ENCODE measurements around the gene LEPR.

Gene LEPR

DNA sequence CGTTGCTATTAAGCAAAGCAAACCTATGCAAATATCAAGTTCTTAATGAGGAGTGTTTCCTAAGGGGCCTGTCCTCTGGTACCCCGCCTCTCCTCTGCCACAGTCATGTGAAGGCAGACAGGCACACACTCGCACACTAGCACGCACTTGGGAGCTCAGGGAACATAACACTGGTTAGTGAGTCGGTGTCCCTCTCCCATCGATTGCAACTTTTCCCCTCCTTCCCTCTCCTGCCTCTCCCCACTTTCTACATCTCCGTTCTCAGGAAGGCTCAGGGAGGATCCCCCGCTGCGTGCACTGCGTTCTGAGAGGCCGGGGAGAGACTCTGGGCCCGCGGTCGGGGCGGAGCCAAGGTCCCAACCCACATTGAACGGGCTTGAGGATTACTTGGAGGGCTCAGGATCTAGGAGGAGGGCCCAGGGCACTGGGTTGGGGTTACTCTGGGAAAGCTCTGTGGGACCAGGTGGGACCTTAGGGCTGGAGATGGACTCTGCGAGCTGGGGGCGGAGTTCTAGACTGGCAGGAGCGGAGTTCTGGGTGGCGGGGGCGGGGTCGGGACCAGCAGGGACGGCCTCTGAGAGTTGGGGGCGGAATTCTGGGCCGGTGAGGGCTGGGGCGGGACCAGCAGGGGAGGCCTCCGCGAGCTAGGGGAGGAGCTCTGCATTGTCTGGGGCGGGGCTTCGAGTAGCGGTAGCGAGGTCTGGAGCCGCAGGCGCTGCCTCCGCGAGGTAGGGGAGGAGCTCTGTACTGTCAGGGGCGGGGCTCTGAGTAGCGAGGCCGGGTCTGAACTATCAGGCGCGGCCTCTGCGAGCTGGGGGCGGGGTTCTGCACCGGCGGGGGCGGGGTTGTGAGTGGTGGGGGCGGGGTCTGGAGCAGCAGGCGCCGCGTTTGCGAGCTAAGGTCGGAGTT lies 533 bp upstream of the LEPR start:
- peak; percentile 94 for DNase-seq (ENCODE audit: extremely low read depth, insufficient read length)
- Histone ChIP-seq H3K4me3 (replicated peaks; ENCODE audit: low read depth, low read length) (peak overlapping the region; percentile 59), H3K27me3 (replicated peaks; ENCODE audit: control insufficient read depth, insufficient read depth, low read length) (no peaks in the 10 kb centered on the region), H3K36me3 (ENCODE audit: control insufficient read depth, insufficient read depth, low read length) (no peaks in the 10 kb centered on the region; the same call in 1 of the 2 replicates)
- TF ChIP-seq, protein P1, sequence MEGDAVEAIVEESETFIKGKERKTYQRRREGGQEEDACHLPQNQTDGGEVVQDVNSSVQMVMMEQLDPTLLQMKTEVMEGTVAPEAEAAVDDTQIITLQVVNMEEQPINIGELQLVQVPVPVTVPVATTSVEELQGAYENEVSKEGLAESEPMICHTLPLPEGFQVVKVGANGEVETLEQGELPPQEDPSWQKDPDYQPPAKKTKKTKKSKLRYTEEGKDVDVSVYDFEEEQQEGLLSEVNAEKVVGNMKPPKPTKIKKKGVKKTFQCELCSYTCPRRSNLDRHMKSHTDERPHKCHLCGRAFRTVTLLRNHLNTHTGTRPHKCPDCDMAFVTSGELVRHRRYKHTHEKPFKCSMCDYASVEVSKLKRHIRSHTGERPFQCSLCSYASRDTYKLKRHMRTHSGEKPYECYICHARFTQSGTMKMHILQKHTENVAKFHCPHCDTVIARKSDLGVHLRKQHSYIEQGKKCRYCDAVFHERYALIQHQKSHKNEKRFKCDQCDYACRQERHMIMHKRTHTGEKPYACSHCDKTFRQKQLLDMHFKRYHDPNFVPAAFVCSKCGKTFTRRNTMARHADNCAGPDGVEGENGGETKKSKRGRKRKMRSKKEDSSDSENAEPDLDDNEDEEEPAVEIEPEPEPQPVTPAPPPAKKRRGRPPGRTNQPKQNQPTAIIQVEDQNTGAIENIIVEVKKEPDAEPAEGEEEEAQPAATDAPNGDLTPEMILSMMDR (IDR thresholded peaks at IDR 0.05; ENCODE audit: insufficient read depth, low read length, poor library complexity, severe bottlenecking), result no peak

DNA sequence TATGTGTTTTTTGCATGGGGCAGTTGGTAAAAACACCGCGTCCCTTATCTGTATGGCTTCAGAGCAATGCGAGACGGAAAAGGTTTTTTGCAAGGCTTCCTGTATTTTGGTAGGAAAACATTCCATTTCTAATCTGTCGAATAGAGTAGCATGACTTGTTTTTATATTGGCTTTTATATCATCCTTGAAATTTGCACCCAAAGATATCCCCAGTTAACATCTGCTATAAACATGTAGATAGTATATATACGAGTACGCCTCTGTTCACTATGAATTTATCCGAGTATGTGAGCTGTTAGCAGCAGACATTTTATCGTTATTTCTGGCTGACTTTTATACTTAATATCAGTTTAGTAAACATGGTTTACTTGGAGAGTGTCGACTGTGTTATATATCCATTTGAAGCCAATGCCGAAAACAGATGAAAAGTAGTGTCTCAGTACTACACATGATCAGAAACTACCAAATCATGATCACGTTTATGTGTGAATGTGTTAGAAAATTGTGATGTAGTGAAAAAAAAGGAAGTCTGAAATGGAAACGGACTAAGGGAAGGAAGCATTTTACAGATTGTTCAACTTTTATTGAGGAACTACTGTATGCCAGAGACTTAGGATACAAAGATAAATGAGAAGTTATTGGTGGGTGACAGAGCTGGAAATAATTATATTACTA lies 1.0 kb downstream of the LEPR start:
- H3K36me3 ChIP-seq (ENCODE audit: control insufficient read depth, insufficient read depth, low read length), result peaks cover 5% of the 10 kb centered on the region; the same call in 1 of the 2 replicates
- peak overlapping the region; percentile 95 for H3K4me3 ChIP-seq (replicated peaks; ENCODE audit: low read depth, low read length)
- no peak for DNase-seq (ENCODE audit: extremely low read depth, insufficient read length)
- TF ChIP-seq, protein P1 (IDR thresholded peaks at IDR 0.05; ENCODE audit: insufficient read depth, low read length, poor library complexity, severe bottlenecking), result no peak
- no peaks in the 10 kb centered on the region for H3K27me3 ChIP-seq (replicated peaks; ENCODE audit: control insufficient read depth, insufficient read depth, low read length)

DNA sequence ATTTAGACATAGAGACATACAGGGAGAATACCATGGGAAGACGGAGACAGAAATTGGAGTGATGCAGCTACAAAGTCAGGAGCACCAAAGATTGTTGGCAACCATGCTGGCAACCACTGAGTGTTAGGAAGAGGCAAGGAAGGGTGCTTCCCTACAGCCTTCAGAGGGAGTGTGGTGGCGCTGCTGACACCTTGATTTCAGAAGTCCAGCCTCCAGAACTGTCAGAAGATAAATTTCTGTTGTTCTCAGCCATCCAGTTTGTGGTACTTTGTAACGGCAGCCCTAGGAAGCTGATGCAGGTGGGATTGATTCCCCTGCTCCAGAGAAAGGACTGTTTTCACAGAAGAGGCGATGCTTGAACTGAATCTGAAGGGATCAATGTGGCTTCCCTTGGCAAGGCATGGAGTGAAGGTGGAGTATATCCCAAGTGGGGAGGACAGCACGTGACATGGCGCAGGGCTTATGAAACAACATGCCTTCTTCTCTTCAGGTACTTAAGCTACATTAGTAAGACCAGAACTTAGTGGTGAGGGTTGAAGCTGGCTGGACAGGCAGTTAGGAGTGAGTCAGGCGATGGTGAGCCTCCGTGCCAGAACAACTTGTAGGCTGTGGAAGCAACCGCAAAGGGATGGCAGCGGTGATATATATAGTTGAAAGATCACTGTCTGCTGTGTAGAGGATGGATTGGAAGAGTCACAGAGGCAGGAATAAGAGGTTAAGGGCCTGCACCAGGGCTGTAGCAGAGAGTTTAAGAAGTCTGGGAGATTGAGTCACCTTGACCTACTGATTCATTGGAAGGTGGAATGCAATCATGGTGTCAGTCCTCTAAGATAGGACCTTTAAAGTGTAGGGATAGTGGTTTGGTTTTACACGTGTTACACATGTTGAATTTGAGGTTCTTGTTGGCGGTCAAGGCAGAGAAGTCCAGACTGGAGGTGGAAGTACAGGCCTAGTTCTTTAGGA lies 2.1 kb downstream of the LEPR start:
- Histone ChIP-seq H3K27me3 (replicated peaks; ENCODE audit: control insufficient read depth, insufficient read depth, low read length) (no peaks in the 10 kb centered on the region), H3K4me3 (replicated peaks; ENCODE audit: low read depth, low read length) (no peak overlapping the region; the same call in 1 of the 2 replicates), H3K36me3 (ENCODE audit: control insufficient read depth, insufficient read depth, low read length) (peaks cover 5% of the 10 kb centered on the region; the same call in 1 of the 2 replicates)
- TF ChIP-seq, protein P1 (IDR thresholded peaks at IDR 0.05; ENCODE audit: insufficient read depth, low read length, poor library complexity, severe bottlenecking), result no peak
- DNase-seq (ENCODE audit: extremely low read depth, insufficient read length), result no peak

DNA sequence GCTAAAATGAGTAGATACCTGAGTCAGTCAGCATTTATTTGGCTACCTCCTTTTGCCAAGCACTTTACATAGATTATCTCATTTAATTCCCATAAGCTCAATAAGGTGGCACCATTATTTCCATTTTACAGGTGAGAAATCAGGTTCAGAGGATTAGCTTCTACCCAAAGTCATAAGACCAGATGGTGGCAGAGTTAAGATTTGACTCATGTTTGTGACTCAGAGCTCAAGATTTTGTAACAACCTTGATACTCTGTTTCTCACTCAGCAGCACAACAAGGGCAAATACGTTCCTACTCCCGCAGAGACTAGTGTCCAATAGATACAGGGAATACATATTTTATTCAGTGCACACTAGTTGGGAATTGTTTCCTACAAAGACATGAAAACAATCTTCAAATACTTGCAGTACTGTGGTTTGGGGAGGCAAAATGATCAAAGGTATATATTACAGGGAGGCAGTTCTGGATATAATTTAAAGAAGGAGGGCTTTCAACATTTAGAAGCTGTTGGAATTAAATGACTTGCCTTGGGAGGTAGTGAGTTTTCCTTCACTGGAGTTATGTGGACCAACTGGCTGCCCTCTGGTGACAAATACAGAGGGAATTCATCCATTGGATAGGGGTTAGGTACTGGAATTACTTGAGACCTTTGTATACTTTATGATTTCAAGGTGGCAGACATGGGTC lies 3.6 kb downstream of the LEPR start:
- H3K4me3 ChIP-seq (replicated peaks; ENCODE audit: low read depth, low read length), result no peak overlapping the region
- no peaks in the 10 kb centered on the region for H3K27me3 ChIP-seq (replicated peaks; ENCODE audit: control insufficient read depth, insufficient read depth, low read length)
- peaks cover 5% of the 10 kb centered on the region; the same call in 1 of the 2 replicates for H3K36me3 ChIP-seq (ENCODE audit: control insufficient read depth, insufficient read depth, low read length)
- TF ChIP-seq, protein P1 (IDR thresholded peaks at IDR 0.05; ENCODE audit: insufficient read depth, low read length, poor library complexity, severe bottlenecking), result no peak
- DNase-seq (ENCODE audit: extremely low read depth, insufficient read length), result peak; percentile 8

DNA sequence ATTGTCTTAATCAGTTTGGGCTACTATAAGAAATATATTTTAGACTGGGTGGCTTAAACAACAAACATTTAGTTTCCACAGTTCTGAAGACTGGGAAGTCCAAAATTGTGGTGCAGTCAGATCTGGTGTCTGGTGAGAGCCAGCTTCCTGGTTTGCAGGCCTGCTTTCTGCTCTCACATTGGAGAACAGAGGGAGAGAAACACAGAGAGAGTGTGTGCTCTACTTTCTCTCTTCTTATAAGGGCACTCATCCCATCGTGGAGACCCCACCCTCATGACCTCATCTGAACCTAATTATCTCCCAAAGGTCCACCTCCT lies 4.1 kb downstream of the LEPR start:
- no peak for DNase-seq (ENCODE audit: extremely low read depth, insufficient read length)
- Histone ChIP-seq H3K27me3 (replicated peaks; ENCODE audit: control insufficient read depth, insufficient read depth, low read length) (no peaks in the 10 kb centered on the region), H3K4me3 (replicated peaks; ENCODE audit: low read depth, low read length) (no peak overlapping the region), H3K36me3 (ENCODE audit: control insufficient read depth, insufficient read depth, low read length) (peaks cover 5% of the 10 kb centered on the region; the same call in 1 of the 2 replicates)
- TF ChIP-seq, protein P1 (IDR thresholded peaks at IDR 0.05; ENCODE audit: insufficient read depth, low read length, poor library complexity, severe bottlenecking), result no peak
